Astrocyte (in vitro differentiated cells and primary cell): Measurements from ENCODE around the gene TOMM6. TPM values are rescaled to one million over a fixed set of nuclear protein-coding genes. Genes with fewer than 3 reads are reported as not detected.
A peak's percentile ranks its signal among the peaks of the same experiment; 100 is the strongest.

Source experiments
- DNase-seq: peaks from one replicate; pipeline ENCODE4 v3.0.0-alpha.2; 2010; ENCODE audit warnings: low read depth
- FAIRE-seq: peaks from 2 replicates; lab custom pipeline; 2011; peaks lifted over from hg19 to GRCh38; lab: Jason Lieb, UNC
- H2AFZ ChIP-seq: 2 replicates; pipeline ENCODE4 v1.6.0; 2012; ENCODE audit warnings: low read depth, low read length, inconsistent platforms
- H3K27ac ChIP-seq: 2 replicates; pipeline ENCODE4 v1.5.1; 2011; ENCODE audit warnings: low read depth, low read length, inconsistent platforms
- H3K27me3 ChIP-seq: 2 replicates; pipeline ENCODE4 v1.6.0; 2011; ENCODE audit warnings: low read length, inconsistent platforms; ENCODE audit not compliant: insufficient read depth
- H3K36me3 ChIP-seq: 2 replicates; pipeline ENCODE4 v1.5.1; 2011; ENCODE audit warnings: low read length, inconsistent platforms; ENCODE audit not compliant: insufficient read depth
- H3K4me1 ChIP-seq: 2 replicates; pipeline ENCODE4 v1.5.1; 2011; ENCODE audit warnings: low read length, inconsistent platforms; ENCODE audit not compliant: insufficient read depth
- H3K4me2 ChIP-seq: 2 replicates; pipeline ENCODE4 v1.6.0; 2012; ENCODE audit warnings: low read length, inconsistent platforms
- H3K4me3 ChIP-seq: 2 replicates; pipeline ENCODE4 v1.5.1; 2011; ENCODE audit warnings: low read depth, mild to moderate bottlenecking, low read length, inconsistent platforms; ENCODE audit not compliant: insufficient read depth
- H3K79me2 ChIP-seq: 2 replicates; pipeline ENCODE4 v1.6.0; 2012; ENCODE audit warnings: mild to moderate bottlenecking, low read length, inconsistent platforms; ENCODE audit not compliant: insufficient read depth
- H3K9ac ChIP-seq: 2 replicates; pipeline ENCODE4 v1.6.0; 2012; ENCODE audit warnings: mild to moderate bottlenecking, low read length, inconsistent platforms
- H3K9me3 ChIP-seq: 2 replicates; pipeline ENCODE4 v1.5.1; 2012; ENCODE audit warnings: low read depth, mild to moderate bottlenecking, low read length, inconsistent platforms; ENCODE audit not compliant: insufficient read depth
- H4K20me1 ChIP-seq: 2 replicates; pipeline ENCODE4 v1.6.0; 2012; ENCODE audit warnings: low read length, inconsistent platforms; ENCODE audit not compliant: insufficient read depth
- H3K27ac Mint-ChIP-seq: one replicate; pipeline ENCODE4 v1.8.0; 2021; ENCODE audit warnings: mild to moderate bottlenecking, mixed read lengths; ENCODE audit not compliant: unreplicated experiment
- H3K27me3 Mint-ChIP-seq: one replicate; pipeline ENCODE4 v1.8.0; 2021; ENCODE audit warnings: low read depth, mixed read lengths; ENCODE audit not compliant: unreplicated experiment
- H3K36me3 Mint-ChIP-seq: one replicate; pipeline ENCODE4 v1.8.0; 2021; ENCODE audit warnings: low read depth, mixed read lengths; ENCODE audit not compliant: unreplicated experiment
- H3K4me1 Mint-ChIP-seq: one replicate; pipeline ENCODE4 v1.8.0; 2021; ENCODE audit warnings: low read depth, mixed read lengths; ENCODE audit not compliant: unreplicated experiment
- H3K4me3 Mint-ChIP-seq: one replicate; pipeline ENCODE4 v1.8.0; 2021; ENCODE audit warnings: mild to moderate bottlenecking, moderate library complexity, mixed read lengths; ENCODE audit not compliant: unreplicated experiment
- H3K9me3 Mint-ChIP-seq: one replicate; pipeline ENCODE4 v1.8.0; 2021; ENCODE audit warnings: mild to moderate bottlenecking, mixed read lengths; ENCODE audit not compliant: unreplicated experiment
- CTCF ChIP-seq: IDR thresholded peaks from 2 replicates; pipeline ENCODE4 v1.5.1; 2011; ENCODE audit warnings: low read depth, mild to moderate bottlenecking, inconsistent platforms, low read length, moderate library complexity; ENCODE audit not compliant: insufficient read depth
- EZH2 ChIP-seq: IDR thresholded peaks from 2 replicates; pipeline ENCODE4 v1.6.1; 2012; ENCODE audit warnings: mild to moderate bottlenecking, low read length, inconsistent platforms; ENCODE audit not compliant: insufficient read depth
- total RNA-seq: library from RNA; stranded (reverse); gene quantifications from 2 replicates; pipeline ENCODE4 v1.2.1, GENCODE V29; 2021

The TOMM6 gene
- total RNA-seq, 1 donor from 2014 or later: 159 TPM

- TF ChIP-seq CTCF (no peak), EZH2 (no peak)
- Histone ChIP-seq H3K9ac (peak overlapping the region; percentile 20), H2AFZ (no peak overlapping the region), H4K20me1 (peaks cover 16% of the 10 kb centered on the region), H3K4me2 (peak overlapping the region; percentile 99), H3K27ac (no peak overlapping the region), H3K4me1 (peaks cover 6% of the 10 kb centered on the region), H3K9me3 (no peaks in the 10 kb centered on the region), H3K36me3 (peaks cover 31% of the 10 kb centered on the region), H3K4me3 (no peak overlapping the region), H3K27me3 (no peaks in the 10 kb centered on the region), H3K79me2 (peaks cover 20% of the 10 kb centered on the region)
- Mint-ChIP-seq H3K4me1 (peaks cover 16% of the 10 kb centered on the region), H3K9me3 (no peaks in the 10 kb centered on the region), H3K27me3 (no peaks in the 10 kb centered on the region), H3K27ac (peak overlapping the region; percentile 23), H3K4me3 (peak overlapping the region; percentile 99), H3K36me3 (peaks cover 7% of the 10 kb centered on the region)
- DNase-seq (no peak), FAIRE-seq (no peak)
Observed at GRCh38 chr6:41789390-41789724, 1.9 kb downstream of the TOMM6 start.

- Mint-ChIP-seq H3K9me3 (no peaks in the 10 kb centered on the region), H3K27me3 (no peaks in the 10 kb centered on the region), H3K27ac (no peak overlapping the region), H3K4me1 (peaks cover 16% of the 10 kb centered on the region), H3K36me3 (peaks cover 7% of the 10 kb centered on the region), H3K4me3 (no peak overlapping the region)
- Histone ChIP-seq H3K9me3 (no peaks in the 10 kb centered on the region), H3K9ac (no peak overlapping the region), H3K36me3 (peaks cover 31% of the 10 kb centered on the region), H3K79me2 (peaks cover 20% of the 10 kb centered on the region), H3K27ac (no peak overlapping the region), H3K4me1 (peaks cover 6% of the 10 kb centered on the region), H3K4me3 (no peak overlapping the region), H3K27me3 (no peaks in the 10 kb centered on the region), H4K20me1 (peaks cover 13% of the 10 kb centered on the region), H3K4me2 (no peak overlapping the region), H2AFZ (no peak overlapping the region)
- TF ChIP-seq CTCF (no peak), EZH2 (no peak)
- FAIRE-seq: no peak
- no peak for DNase-seq
Observed at GRCh38 chr6:41790045-41790444, 2.6 kb downstream of the TOMM6 start.

GRCh38 chr6:41791305-41791704, 3.8 kb downstream of the TOMM6 start:
- no peaks in the 10 kb centered on the region for H3K9me3 Mint-ChIP-seq
- Histone ChIP-seq H3K79me2 (peaks cover 20% of the 10 kb centered on the region), H3K27me3 (no peaks in the 10 kb centered on the region), H3K36me3 (peaks cover 31% of the 10 kb centered on the region), H2AFZ (no peak overlapping the region), H3K9me3 (no peaks in the 10 kb centered on the region), H3K9ac (no peak overlapping the region), H4K20me1 (peaks cover 7% of the 10 kb centered on the region), H3K4me2 (no peak overlapping the region), H3K27ac (no peak overlapping the region), H3K4me3 (no peak overlapping the region), H3K4me1 (no peaks in the 10 kb centered on the region)
- TF ChIP-seq CTCF (no peak), EZH2 (no peak)
- FAIRE-seq: no peak
- peaks cover 14% of the 10 kb centered on the region for H3K4me1 Mint-ChIP-seq
- no peak for DNase-seq
- H3K27ac Mint-ChIP-seq: no peak overlapping the region
- peaks cover 7% of the 10 kb centered on the region for H3K36me3 Mint-ChIP-seq
- no peak overlapping the region for H3K4me3 Mint-ChIP-seq
- H3K27me3 Mint-ChIP-seq: no peaks in the 10 kb centered on the region
